Effector CD8-positive, alpha-beta T cell (primary cell): Measurements from ENCODE around the gene SHANK1.
A peak's percentile ranks its signal among the peaks of the same experiment; 100 is the strongest.

Source experiments
- DNase-seq: peaks from one replicate; lab custom pipeline; 2025; lab: John Stamatoyannopoulos, UW

SHANK1 gene

DNA sequence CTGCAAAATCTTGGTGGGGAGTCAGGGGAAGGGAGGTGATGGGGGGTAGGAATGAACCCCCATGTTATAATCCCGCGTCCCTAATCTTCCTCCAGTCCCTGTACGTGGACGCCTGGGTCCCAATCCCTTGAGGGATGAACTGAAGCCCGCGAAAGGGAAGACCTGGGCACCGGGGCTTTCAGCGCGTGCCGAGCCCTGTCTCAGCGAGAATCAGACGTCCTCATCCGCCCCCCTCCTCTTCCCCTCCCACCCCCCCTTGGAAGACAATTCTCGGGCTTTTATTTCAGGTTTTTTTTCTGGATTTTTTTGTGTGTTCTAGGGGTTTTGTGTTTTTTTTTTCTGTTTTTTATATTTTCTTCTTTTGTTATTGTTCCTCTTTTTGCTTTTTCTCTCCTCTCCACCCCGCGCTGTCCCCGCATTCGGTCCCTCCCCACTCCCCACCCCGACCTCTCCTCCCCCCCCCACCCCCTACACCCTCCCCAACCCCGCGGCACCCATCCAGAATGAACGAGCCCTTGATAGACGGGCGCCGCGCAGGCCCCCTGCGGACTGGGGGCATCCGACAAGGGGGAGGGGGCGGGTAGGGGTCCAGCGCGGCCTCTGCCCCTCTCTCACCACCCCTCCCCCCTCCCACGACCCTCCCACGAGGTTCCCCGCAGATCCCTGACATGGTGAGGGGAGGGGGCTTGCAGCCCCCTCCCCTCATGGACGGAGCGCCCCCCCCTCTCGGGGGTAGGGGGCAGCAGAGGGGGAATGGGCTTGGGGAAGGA is 60.1 kb downstream of the SHANK1 start:
- no peak for DNase-seq

DNA sequence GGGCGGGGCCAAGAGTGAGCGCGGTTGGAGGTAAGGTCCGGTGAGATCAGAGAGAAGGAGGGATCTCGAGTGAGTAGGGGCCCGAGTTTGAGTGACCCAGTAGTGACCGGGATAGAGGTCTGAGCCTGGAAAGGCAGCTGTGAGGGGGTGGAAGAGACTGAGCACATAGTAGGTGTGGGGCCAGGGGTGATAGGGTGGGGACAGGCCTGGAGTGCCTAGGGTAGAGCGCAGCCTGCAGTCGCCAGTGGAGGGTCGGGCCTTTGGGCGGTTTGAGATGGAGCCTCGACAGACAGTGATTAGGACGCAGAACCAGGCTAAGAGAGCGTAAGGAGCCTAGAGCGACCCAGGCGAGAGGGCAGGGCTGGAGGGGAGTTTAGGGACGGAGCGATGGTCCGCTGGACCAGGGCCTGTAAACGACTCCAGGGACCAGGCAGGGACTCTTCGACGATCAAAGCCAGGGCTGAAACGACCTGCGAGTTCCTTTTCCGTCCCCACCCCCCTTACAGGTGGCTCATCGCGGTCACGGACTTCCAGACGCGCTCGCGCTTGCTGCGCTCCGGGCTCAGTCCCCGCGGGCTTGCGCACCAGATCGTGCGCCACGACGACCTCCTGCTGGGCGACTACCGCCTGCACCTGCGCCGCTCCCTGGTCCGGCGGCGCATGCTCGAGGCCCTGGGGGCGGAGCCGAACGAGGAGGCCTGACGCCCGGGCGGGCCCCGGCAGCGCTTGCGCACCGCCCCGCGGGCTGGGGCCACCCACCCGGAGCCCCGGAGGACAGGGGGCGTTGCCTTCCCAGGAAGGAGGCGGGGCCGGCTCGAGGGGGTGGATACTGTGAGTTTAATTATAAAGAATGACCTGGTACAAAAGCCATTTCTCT is 60.9 kb downstream of the SHANK1 start:
- DNase-seq: peak; percentile 60

DNA sequence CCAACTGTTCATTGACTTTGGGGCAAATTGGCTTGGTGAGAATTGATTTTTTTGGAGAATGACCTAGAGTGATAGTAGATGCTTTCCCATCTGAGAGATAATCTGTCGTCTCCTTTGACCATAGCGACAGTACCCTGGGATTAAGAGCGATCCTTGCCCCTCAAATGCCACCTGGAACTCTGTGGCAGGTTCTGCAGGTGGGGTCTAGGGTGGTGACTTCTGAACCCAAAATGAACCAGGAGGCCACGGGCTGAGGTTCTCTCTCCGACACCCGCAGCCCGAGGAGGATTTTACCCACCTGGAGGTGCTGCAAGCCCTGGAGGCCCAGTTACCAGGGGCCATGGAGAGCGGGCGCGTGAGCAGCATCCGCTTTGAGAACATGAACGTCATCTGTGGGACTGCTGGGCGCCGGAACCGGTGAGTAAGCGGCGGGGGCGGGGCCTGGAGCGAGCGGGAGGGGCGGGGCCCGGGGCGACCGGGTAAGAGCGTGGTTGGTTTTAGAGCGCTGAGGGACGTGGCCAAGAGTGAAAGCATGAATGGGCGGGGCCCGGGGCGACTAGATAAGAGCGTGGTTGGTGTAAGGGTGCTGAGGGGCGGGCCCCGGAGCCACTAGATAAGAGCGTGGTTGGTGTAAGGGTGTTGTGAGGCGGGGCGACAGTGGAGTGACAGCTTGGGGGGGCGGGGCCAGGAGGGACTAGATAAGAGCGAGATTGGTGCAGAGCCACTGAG is 61.7 kb downstream of the SHANK1 start:
- peak; percentile 68 for DNase-seq

DNA sequence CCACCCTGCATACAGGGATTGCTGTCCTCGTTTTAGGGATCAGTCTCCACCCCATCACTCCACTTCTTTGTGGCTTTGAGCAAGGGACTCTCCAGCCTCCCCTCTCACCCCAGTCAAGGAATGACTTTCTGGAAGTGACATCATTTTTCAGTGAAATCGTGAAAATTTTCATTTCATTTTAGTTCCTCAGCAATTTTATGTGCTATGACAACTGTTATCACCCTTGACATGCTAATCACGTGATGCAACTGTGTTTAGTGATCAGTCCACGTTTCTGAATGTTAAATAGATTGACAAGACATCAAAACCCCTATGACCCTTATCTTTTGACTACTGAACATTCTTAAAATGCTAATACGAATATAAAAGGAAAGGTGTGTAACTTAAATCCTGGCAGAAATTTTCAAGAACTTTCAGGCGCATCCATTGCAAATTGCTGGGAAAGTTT is 62.4 kb downstream of the SHANK1 start:
- no peak for DNase-seq

DNA sequence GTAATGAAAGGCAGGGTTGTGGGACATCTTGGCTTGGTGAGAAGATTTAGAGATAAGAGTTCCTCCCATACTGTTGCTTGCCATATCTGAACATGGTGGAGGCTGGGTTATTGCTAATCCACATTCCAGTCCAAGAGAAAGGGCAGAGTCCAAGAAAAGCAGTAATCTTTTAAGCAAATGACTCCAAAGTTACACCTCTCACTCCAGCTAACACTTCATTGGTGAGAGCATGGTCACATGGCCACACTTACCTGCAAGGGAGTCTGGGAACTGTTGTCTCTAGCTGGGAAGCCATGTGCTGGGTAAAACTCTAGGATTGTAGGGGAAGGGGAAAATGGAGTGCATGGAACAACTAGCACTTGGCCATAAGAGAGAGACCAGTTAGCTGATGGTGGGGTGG is 64.7 kb downstream of the SHANK1 start:
- no peak for DNase-seq

DNA sequence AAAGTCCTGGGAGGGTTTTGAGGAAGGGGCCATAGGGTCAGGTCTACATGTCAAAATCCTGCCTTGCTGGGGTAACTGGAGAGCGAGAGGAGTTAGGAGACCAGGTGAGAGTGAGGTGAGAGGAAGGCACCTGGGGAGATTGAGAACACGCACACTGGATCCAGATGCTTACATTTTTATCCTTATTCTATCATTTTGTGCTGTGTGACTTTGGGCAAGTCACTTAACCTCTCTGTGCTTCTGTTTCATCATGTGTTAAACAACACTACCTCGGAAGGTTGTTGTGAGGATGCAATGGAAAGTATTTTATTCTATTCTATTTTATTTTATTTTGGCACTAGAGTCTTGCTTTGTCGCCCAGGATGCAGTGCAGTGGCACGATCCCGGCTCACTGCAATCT is 66.9 kb downstream of the SHANK1 start:
- no peak for DNase-seq

DNA sequence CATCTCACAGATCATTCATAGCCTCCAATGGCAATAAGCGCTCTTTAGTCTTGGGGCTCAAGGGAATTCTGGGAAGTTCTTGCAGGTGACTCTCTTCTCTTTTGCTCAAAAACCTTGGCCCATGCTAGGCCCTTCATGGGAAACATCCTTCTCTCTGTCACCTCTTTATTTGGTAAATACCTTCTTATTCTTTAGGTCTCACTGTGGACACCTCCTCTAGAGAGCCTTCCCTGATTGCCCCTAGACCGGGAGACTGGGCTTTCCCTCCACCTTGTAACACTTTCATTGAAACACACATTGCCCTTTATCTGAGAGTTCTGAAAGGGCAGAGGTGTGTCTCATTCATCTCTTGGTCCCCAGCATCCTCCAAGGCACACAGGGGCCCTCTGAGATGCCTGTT is 68.4 kb downstream of the SHANK1 start:
- no peak for DNase-seq

DNA sequence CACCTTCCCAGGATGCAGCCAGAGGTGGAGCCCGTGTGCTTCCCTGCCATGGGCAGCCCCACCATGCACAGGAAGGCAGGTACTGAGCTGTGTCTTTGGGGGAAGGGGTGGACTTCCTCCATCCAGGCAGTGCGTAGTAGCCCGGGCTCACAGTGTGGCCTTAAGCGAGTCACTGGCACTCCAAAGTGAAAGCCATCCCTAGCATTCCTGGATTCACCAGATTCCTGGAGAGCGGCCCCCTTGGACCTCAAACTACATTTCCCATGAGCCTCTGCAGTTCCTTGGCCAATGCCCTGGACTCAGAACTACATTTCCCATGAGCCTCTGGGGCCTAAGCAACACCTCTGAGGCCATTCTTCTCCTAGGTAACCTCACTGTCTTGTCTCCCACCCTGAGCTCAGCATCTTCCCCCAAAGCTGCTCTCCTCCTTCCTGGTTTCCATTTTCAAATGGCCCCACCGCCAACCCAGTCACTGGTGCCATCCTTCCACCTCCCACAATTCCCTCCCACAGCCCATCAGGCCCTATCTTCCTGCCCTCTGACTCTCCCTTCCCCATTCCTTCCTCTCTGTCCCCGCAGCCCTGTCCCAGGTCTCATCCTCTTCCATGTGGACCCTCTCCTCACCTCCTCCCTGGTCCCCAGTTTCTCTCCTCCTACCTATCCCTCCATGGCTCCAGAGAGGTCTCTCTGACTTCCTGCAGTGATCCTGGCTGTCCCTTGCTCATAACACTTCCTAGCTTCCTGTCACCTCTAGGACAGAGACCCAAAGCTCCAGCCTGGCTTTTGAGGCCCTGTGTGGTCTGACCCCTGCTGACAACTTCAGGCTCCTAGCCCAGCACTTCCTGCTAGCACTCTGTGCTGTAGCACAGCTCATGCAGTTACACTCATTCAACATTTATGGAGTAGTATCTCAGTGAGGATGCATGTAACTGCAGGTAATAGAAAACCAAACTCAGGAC is 69.9 kb downstream of the SHANK1 start, which contains the start of gene C19orf81:
TSS of gene C19orf81 (plus strand) at position 13 of the 959 bp plus-strand sequence. CDS start at position 13, 0 bp downstream.
- DNase-seq: no peak

DNA sequence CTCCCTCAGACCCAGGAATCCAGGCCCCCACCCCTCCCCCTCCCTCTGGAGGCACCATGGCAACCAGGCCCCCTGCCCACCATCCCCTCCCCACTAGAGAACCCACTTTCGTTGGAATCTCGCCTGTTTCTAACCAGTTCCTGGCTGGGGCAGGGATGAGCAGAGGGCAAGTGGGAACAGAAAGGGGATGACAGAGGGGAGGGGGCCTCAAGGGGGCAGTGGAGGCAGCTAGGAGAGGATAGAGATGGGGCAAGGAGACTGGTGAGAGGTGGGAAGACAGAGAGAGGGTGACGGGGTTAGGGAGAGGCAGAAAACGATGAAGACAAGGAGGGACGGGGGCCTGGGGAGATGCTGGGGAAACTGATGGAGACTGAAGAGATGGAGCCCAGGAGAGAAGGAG is 70.9 kb downstream of the SHANK1 start:
- DNase-seq: no peak

DNA sequence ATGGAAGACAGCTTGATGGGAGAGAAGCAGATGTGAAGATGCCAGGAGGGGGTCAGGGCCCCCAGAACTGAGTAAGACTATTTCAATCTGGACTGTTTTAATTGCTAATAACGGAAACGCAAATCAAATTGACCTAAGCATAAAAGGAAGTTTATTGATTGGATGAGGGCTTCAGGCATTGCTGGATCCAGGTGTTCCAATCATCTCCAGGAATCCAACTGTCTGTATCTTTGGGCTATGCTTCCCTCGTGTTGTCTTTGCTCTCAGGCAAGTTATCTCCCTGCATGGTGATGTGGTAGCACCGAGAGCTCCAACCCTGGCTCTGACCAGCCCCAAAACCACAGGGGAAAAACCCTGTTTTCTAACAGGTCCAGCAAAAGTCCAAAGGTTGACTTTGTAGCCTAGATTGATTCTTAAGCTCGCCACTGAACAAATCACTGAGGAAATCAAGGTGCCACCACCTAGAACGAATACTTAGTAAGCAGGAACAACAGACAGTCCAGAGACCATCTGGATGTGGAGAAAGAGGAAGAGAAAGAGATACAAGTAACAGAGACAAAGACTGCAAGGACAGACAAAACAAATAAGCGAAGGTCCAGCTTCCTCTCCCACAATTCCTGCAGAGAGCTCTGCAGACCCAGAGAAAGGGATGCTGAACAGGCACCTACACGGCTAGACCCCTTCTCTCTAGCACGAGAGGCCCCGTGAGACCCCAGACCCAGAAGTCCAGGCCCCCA is 71.6 kb downstream of the SHANK1 start:
- DNase-seq: no peak

DNA sequence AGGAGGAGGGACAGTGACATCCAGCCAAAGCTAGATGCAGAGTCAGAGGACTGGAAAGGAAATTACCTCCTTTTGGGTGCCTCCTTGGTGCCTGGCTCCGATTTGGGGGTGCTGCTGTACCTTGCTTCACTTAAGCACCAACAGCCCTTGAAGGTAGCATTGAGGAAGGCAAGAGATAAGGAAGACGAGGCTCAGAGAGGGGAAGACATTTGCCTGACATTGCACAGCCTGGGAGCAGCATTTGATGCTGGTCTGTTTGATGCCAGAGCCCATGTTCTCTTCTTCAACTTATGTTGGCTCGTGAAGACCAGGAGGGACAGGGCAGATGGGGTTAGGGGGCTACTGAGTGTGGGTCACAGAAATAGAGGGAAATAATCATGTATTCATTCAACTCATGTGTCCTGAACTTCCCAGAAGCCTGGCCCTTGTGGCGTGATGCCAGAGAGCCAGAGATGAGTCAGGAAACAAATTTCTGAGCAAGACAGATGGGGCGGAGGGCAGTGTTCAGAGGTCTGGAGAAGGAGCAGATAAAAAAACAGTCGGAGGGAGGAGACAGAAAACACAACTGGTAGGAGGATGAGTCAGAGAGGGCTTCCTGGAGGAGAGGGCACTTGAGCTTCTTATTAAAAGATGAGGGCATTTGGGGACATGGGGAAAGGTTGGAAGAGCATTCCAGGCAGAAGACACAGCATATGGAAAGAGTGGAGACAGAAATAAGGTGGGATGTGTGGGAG is 73.4 kb downstream of the SHANK1 start:
- no peak for DNase-seq

DNA sequence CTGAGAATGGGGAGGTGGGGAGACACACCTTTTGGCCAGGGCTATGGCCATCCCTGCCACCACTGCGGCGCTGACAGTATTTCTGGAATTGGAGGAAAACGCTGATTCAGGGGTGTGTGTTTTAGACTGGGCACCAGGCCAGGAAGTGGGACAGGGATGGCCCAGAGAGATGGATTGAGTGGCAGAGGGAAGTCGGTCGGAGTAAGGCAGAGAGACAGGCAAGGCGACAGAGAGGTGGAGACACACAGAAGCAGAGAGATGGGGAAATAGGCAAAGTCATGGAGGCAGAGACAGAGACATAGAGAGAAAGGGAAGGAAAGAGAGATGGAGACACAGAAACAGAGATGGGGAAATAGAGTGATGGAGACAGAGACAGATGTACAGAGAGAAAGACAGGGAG is 74.5 kb downstream of the SHANK1 start:
- DNase-seq: no peak

DNA sequence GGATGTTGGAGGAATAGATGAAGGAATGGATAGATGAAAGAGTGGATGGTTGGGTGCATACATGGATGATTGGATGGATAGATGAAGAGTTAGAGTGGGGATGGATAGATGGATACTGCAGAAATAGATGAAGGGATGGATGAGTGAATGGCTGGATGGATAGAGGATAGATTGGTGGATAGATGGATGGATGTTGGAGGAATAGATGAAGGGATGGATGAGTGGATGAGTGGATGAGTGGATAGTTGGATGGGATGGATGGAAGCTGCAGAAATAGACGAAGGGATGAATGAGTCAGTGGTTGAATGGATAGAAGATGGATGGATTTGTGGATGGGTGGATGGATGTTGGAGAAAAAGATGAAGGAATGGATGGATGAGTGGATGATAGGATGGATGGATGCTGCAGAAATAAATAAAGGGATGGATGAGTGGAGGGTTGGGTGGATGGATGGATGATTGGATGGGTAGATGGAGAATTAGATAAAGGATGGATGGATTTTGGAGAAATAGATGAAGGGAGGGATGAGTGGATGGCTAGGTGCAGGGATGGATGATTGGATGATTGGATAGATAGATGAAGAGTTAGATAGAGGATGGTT is 75.2 kb downstream of the SHANK1 start:
- no peak for DNase-seq

DNA sequence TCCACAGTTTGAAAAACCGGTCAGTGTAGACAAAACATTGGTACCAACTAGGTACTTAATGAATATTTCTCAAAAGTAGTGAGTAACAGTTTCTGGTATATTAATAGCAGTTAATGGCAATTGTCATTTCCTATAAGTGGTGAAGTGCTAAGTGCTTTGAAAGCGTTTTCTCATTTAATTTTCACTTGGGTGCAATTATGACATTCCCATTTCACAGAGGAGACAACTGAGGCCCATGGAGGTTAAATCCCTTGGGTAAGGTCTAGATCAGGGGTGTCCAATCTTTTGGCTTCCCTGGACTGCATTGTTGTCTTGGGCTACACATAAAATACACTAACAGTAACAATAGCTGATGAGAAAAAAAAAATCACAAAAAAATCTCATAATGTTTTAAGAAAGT is 79.2 kb downstream of the SHANK1 start:
- DNase-seq: no peak

DNA sequence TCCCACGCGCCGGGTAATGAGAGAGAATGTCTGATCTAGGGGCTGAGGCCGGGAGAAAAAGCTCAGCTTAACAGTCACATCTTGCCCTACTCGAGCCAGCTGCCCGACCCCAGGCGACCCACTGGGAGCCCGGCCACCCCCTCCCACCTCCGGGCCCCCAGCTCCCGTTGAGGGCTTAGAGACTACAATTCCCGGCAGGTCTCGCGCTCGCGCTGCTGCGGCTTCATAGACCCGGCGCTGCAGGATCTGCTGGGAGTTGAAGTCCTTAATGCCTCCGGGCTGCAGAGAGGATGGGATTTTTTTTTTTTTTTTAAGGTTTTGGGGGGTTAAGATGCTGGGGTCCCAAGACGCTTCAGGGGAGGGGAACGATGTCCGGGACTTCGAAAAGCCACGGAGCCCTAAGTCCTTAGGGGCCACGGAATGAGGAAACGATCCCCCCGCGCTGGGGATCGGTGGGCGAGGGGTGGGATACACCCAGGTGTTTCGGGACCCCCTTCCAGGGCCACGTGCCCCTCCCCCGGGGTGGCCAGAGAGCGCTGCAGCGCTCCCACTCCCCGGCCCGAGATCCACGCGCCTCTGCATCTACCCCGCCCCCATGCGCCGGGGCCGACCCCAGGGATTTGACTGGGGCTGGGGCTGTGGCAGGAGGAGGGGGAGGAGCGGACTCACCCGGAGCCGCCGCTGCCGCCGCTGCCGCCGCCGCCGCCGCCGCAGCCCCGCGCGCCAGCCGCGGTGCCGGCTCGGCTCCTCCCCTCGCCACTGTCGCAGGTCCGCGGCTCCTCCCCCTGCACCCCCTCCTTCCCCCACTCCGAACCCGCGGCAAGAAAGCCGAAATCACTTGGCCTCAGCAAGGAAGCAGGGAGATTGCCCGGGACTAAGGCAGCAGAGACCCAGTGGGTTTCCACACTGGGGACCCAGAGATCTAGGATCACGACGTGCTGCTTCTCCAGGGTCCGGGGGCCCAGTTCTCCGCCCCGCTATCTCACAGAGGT is 80.2 kb downstream of the SHANK1 start, which contains the start of gene SYT3:
TSS of gene SYT3 (minus strand) at position 761 of the 992 bp plus-strand sequence. CDS start 2,470 bp downstream, outside the sequence.
- peak; percentile 30 for DNase-seq

DNA sequence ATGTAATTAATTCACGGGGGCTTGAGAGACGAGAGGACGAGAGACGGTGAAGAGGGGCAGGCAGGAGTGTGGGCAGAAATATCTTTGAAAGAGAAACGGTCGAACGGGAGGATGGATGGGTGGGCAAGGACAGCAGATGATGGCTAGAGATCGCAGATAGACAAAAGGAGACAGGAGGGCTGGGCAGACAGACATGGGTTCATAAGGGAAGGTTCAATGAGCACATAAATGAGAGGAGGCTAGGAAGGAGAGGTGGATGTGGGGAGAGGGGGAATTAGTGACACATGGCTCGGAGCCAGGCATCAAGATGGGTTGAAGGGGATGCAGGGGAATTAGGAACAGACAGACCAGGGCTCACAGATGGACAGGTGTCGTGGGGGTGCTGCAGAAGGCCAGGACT is 81.0 kb downstream of the SHANK1 start:
- no peak for DNase-seq

DNA sequence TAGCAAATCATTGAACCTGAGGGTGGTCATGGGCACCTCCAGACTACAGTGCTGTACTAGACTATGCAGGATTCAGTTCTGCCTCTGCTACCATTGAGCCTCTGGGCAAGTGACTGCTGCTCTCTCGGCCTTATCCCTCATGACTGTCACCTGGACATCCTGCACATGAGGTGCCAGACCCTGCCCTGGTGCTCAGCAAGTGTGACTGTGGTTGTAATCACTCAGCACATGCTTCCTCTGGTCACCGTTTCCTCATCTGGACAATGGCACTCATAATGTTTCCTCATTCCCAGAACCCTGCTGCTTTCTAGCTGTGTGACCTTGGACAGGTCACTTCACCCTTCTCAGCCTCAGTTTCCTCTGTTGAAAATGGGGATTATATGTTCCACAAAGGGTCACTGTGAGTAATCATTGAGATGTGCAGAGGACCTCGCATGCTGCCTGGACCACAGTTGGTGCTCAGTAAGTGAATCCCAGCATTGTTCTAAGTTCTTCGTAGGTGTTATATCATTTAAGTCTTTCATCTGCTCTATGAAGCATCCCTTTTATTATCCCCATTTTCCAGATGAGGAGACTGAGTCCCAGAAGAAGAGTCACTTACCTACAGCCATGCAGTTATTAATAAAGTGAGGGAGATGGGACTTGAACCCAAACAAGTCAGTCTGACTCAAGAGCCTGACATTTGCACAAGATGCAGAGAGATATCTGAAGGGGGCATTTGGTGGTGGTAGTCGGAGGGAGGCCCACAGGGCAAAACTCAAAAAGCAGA is 83.1 kb downstream of the SHANK1 start:
- DNase-seq: no peak
